ENCODE measurements around the gene PTPRN. TPM values are rescaled to one million over a fixed set of nuclear protein-coding genes. Genes with fewer than 3 reads are reported as not detected.
"Not testable (repeated sequence)": the region's sequence is repeated elsewhere in the genome, so short reads cannot be mapped to it uniquely, and the experiment has no call there.

The PTPRN gene
- total RNA-seq: not detected in 2 replicates

DNA sequence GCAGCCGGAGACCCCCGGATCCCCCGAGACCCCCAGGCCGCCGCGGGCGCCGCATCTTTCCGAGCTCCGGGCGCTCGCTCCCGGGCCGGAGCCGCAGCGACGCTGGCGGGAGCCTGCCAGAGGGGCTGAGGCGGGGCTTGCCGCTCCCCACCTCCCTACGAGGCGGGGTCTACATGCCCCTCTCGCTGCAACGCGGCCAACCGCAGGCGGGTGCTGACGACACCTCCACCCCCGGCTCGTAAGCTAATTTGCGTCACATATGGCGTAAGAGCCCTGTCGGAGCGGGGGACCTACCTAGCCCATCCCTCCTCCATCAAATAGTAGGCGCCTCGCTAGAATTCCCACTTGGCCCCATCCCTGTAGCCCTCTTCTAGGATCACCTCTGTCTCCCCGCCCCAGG lies at the start of gene PTPRN:
TSS of gene PTPRN (minus strand) at position 124 of the 400 bp plus-strand sequence. CDS start at position 55, 69 bp downstream.
- intact Hi-C loops (cut with micrococcal nuclease): no loop called here

DNA sequence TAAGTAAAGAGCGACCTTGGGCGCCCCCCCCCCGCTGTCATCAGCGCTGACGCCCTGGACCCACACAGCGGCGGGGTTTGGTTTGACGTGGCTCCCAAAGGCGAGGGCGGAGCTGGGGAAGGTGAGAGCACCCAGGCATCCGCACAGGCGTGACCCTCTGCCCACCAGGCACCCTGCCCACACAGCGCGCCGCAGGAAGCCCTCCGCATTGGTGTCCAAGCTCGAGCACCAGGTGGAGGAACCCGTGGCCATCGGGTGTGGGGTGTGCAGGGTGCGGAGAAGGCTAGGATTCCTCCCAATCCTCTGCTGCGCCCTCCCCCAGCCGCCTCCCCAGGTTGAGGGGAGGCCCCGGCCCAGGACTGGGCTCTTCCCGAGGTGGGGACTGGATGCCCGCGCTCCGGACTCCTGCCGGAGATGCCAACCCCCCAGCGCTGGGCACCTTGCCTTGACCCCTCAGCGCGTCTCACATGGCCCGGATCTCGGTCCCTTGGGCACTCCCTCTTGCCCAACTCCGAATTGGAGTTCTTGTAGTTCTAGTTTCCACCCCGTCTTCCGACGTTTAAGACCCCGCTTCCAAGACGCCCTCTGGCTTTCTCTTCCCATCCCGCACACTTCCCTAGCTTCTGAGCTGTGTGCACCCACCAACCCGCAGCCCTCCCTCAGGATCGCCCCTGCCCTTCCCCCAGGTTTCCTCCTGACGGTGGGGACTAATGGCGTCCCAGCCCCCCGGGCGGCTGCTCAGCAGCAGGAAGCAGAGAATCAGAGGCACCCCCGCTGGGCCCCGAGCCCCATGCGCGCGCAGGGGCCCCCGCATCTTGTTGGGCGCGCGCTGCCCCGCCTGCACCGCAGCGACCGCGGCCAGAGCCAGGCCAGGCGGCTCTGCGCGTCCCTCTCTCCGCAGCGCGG lies 49.2 kb upstream of the PTPRN start:
- intact Hi-C loops (cut with micrococcal nuclease): no loop called here

DNA sequence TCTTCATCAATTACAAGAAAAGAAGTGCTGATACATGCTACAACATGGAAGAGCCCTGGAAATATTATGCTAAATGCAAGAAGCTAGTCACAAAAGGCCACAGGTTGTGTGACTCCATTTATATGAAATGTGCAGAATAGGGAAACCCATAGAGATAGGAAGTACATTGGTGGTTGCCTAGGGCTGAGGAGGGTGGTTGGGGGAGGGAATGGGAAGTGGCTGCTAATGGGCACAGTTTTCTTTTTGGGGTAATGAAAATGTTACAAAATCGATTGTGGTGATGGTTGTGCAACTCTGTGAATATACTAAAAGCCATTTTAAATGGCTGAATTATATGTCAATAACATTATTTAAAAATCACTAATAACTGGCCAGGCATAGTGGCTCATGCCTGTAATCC lies 47.6 kb upstream of the PTPRN start:
- intact Hi-C loops (cut with micrococcal nuclease): no loop called here

DNA sequence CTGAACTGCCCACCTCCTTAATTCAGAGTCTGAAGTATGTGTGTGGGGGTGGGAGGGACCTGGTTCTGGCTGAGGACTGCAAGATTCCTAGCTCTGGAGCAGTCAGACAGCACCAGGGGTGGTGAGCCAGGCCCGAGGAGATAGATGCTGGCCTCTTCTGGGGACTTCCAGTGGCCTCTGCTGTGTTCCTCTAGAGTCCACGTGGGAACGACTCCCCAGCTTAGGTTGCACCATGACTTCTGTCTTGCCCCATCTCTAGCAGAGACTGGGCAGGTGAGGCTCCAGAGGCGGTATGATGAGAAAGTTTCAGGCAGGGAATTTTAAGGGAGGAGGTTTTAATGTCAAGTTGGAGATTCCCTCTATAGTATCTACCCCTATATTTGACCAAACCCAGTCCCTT lies 45.4 kb upstream of the PTPRN start:
- intact Hi-C loops (cut with micrococcal nuclease): no loop called here

DNA sequence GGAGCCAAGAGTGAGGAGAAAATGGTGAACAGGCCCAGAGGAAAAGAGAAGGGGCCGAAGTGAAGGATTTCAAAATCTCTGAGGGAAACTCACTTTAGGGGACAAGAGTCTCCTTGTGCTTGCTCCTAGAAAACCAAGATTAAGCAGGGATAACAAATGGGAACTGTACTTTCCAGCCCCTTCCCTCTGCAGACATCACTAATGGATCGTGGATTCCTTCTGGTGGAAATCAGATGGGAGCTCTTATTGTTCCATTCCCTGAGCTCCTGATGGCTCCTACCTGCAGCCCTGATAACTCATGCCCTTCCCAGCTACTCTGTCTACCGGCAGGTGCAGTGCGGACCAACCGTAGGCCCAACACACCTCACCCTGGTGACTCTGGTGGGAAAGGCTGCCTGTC lies 43.9 kb upstream of the PTPRN start:
- intact Hi-C loops (cut with micrococcal nuclease): loop anchor here (2.0 kb wide), 1 partner anchor 192 kb away; the partner anchor contains the start of gene NHEJ1

DNA sequence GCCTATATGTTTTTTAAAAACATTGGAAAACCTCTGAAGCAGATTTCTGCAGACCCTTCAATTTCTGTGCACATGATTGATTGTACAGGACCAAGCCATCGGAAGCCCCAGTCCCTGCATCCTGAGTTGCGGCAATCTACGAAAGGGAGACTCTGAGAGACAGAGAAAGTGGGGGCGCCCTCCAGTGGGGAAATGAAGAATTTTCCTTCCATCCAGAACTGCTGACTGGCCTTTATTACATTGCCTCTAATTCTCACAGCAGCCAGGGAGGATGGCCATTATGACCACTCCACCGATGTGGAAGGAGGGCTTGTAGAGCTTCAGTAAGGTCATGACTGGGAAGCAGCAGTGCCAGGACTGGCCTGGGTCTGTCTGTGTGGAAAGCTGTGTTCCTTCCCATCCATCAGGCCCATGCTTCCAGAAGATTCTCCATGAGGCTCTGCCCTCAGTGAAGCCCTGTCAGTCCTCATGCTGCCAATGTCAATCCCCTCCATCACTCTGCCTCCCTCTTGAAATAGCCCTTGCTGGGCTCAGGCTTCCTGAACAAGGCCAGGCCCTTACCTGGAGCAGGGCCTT lies 43.3 kb upstream of the PTPRN start:
- intact Hi-C loops (cut with micrococcal nuclease): loop anchor here (2.0 kb wide), 1 partner anchor 192 kb away; the partner anchor contains the start of gene NHEJ1

DNA sequence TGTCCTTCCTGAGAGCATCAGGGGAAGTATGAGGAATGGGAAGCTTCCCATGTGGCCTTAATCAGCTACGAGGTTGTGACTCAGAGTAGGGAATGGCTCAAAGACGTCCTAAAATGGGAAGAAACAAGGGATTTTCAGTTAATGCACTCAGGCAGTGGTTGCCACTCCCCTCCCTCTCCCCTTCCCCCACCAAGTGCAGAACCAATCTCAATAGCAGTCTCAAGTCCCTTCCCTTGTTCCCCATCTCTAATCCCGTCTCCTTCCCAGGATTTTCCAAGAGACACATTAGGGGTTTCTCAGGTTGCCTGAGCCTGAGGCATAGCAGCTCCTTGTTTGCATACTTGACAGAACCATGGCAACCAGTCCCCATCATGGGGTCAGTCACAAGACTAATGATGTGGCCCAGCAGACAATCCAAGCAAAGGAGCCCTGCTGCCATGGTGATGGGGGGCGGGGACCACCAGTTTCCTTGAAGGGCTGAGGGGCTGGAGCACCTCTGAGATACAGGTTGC lies 41.6 kb upstream of the PTPRN start:
- intact Hi-C loops (cut with micrococcal nuclease): no loop called here

DNA sequence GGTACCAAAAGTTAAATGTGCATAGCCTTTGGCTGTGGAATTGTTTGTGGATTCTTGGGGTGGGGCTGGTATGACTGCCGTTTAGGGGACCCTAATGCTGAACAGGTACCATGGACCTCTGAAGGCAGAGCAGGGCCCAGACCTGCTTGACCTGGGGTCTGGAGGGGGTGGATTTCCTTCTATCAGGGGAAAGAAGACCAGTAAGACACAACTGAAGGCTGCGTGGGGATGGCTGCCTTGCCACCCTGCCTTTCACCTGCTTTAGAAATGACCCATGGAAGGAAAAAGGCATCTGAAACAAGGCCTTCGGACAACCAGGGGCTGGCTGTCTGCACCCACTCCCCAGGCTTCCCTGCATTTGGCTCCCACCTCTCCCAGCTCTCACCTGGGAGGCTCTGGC lies 41.0 kb upstream of the PTPRN start:
- intact Hi-C loops (cut with micrococcal nuclease): no loop called here

DNA sequence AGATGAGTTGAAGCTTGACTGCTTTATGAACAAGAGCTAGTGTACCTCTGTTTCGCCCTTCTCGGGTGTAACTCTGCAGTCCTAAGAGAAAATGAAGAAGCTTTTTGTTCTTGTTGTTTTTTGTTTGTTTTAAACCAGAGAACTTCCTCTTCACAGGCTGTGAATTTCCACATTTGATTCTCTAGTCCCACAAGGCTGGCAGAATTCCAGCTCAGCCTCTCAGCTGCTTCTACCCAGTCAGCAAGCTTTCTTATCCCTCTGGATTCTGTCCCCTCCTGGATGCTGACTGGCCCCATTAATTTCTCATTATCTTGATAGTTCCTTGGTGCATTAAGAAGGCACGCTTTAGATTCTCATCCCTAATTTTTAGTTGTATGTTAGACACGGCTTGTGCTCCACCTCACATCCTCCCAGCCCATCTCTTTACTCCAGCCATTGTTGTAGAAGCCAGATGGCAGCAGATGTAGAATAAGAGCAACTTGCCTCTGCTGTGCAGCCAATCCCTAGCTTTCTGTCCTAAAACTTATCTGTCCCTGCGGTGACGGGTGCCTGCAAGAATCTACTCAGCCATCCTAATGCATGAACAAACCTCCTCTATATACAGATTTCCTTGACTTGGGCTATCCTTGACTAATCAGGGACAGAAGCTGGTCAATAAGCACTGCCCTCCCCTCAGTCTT lies 35.7 kb upstream of the PTPRN start:
- intact Hi-C loops (cut with micrococcal nuclease): no loop called here

DNA sequence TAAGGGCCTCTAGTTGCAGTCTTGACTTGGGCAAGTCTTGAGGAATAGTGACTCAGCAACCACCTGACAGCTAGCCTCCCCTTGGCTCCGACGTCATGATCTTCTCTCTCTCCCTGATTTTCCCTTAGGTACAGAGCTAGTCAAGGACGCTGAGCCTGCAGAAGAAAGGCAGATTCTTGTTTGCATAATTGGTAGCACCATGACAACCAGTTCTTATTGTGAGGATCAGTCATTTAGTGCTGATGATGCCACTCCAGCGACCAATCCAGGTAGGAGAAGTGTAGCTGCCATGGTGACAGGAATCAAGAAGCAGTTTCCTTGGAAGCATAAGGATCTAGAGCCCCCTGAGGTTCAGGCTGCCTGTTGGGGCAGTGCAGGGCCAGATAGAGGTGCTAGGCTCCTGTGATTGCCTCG lies 26.2 kb upstream of the PTPRN start:
- intact Hi-C loops (cut with micrococcal nuclease): no loop called here

DNA sequence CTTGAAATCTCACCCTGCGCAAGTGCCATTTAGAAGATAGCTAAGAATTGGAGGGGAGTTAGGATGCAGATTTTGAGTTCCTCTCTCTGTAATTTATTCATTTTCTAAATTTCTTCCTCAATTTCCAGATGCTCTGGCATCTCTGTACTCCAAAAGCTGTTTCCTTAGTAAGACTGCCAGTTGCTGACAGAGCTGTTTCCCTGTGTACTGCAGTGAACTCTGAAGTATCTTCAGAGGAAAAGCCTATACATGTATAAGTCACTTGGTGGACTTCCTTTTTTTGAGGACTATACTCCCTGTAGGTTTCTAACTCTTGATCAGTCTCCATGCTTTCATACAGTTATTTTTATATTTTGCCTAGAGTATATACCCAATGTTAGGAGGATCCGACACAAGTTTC lies 24.9 kb upstream of the PTPRN start:
- intact Hi-C loops (cut with micrococcal nuclease): no loop called here

DNA sequence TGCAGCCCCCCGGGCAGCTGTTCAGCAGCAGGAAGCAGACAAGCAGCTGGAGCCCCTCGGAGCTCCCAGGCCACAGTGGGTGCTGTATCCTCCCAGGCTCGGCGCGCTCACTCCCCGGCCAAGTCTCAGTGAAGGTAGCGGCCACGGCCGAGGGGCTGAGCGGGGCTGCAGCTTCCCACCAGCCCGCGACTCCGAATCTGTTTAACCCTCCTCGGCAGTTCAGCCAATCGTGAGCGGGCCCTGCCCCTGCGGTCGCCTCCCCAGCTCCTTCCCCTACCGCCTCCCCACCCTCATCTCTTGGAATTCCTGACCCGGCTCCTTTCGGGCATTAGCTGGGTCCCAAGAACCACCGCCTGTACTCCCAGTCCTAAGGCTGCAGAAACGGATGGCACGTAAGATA lies 23.3 kb upstream of the PTPRN start, which contains the start of gene RESP18:
TSS of gene RESP18 (minus strand) at position 203 of the 400 bp plus-strand sequence.
- intact Hi-C loops (cut with micrococcal nuclease): no loop called here

DNA sequence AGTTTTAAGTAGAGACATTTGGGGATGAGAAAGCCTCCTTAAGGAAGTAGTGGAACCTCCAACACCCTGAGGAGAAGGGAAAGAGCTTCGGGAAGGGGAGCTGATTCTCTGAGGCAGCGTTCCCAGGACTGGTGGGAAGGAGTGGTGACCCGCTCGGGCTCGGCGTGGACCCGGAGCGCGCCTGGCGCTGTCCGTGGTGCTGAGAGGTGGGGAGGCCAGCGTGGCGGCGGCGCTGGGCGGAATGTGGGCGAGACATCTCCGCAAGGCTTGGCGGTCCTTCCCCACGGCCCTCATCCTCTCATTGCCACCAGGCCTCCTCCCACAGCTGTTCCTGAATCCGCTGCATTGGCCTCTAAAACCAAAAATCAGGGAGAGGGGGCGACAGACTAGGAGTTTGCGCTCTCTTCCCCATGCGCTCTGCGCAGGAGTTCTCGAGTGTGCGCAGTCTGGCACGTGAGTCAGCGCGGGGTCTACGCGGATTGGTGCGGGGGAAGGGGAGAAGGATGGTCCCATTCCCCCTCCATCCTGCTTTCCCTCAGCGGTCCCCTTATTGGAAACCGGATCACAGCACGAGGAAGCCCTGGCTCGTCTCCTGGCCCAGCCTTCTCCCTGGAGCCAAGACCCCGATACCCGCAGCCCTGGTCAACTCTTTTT lies 22.5 kb upstream of the PTPRN start:
- intact Hi-C loops (cut with micrococcal nuclease): no loop called here

DNA sequence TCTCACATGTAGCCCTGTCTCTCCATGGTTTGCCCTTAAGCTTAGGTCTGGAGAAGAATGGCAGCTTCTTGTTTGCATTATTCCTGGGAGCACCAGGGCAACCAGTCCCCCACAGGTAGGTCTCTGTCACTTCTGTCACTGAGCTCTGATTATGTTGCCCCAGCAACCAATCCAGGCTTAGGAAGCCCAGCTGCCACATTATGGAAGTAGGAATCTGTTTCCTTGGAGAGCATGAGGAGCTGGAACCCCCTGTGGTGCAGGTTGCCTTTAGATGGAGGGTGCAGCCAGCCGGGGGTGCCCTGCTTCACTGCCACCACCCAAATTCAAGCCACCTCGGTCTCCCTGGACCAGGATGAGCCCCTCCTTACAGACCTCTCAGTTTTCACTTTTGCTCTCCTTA lies 18.5 kb upstream of the PTPRN start:
- intact Hi-C loops (cut with micrococcal nuclease): no loop called here

DNA sequence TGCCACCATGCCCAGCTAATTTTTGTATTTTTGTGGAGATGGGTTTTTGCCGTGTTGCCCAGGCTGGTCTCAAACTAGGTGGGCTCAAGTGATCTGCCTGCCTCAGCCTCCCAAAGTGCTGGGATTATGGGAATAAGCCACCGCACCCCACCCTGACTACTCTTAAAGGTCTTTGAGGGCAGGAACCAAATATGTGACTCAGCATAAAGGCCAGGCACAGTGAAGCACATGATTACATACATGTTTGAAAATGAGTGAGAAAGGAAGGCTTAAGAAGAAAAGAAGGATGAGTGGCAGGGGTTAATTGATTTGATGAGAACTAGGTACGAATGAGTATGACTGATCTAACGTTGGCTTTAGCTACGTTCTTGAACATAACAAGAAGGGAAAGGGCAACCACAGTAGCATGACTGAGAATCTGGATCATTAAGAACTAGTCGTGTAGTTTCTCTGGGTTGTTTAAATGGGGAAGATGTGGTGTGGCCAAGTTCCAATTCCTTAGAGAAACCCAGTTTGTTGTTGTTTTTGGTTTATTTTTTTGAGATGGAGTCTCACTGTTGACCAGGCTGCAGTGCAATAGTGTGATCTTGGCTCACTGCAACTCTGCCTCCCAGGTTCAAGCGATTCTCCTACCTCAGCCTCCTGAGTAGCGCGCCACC lies 16.6 kb upstream of the PTPRN start:
- intact Hi-C loops (cut with micrococcal nuclease): no loop called here

DNA sequence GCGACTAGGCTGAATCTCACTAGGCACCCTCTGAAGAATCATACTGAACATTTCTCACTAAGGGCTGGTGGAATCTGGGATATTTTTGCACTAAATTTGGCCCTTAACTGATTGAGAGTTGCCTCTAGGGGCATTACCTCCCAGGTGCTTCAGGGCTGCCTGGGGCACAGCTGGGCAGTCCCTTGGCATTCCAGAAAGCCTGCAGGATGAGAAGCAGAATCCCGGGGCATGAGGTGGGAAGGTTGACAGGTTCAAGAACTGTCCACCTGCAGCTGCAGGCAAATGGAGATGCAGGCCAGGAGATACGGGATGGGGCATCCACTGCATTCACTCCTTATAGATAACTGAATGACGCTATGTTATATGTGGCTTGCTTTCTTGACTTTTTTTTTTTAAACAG lies 15.9 kb upstream of the PTPRN start:
- intact Hi-C loops (cut with micrococcal nuclease): no loop called here

DNA sequence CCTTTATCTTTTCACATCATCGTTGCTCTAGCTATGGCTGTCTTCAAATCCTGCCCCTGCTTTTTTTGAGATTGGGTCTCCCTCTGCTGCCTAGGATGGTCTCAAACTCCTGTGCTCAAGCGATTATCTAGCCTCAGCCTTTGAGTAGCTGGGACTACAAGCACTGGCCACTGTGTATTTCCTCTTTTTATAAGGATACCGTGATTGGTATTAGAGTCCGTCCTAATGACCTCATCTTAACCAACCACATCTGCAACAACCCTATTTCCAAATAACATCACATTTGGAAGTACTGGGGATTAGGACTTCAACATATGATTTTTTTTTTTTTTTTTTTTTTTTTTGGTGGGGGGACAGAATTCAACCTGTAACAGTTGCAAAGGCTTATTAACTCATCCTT lies 14.2 kb upstream of the PTPRN start:
- intact Hi-C loops (cut with micrococcal nuclease): no loop called here

DNA sequence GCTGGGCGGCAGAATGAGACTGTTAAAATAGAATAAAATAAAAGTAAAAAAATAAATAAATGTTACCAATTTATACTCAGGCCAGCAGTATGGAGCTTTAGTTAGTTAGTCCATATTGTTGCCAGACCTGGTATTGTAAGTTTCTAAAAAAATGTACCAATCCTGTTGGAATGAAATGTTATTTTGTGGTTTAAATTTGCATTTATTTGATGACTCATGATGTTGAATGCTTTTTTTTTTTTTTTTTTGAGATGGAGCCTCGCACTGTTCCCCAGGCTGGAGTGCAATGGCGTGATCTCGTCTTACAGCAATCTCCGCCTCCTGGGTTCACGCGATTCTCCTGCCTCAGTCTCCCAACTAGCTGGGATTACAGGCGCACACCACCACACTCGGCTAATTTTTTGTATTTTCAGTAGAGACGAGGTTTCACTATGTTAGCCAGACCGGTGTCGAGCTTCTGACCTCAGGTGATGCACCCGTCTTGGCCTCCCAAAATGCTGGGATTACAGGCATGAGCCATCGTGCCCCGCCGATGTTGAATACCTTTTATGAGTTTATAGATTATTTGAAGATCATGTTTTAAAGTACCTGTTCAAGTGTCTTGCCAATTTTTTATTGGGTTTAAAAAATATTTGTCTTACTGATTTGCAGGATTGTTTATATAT lies 5.7 kb upstream of the PTPRN start:
- intact Hi-C loops (cut with micrococcal nuclease): no loop called here

DNA sequence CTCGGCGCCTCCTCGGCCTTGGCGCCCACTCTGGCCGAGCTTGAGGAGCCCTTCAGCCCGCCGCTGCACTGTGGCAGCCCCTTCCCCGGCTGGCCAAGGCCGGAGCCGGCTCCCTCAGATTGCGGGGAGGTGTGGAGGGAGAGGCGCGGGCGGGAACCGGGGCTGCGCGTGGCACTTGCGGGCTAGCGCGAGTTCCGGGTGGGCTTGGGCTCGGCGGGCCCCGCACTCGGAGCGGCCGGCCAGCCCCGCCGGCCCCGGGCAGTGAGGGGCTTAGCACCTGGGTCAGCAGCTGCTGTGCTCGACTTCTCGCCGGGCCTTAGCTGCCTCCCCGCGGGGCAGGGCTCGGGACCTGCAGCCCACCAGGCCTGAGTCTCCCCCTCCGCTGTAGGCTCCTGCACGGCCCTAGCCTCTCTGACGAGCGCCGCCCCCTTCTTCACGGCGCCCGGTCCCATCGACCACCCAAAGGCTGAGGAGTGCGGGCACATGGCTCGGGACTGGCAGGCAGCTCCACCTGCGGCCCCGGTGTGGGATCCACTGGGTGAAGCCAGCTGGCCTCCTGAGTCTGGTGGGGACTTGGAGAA lies 3.6 kb upstream of the PTPRN start:
- intact Hi-C loops (cut with micrococcal nuclease): not testable (repeated sequence)

Data from T-helper 2 cell treated with Interferon-gamma antibody and Interleukin-4, amounts not matched to agents 100 ng/mL and 5 ng/mL, for 36 hours (primary cell).